OCI-LY1 (cell line): ENCODE measurements around the gene CRYGS.
A peak's percentile ranks its signal among the peaks of the same experiment; 100 is the strongest.

Experiments
- H2AFZ ChIP-seq: fragments of 200-600 bp; sonication (generic), shearing (Covaris generic); 2 replicates; pipeline ENCODE4 v1.6.0; 2014; ENCODE audit warnings: antibody characterized with exemption, mild to moderate bottlenecking, low read length
- H3F3A ChIP-seq: fragments of 200-600 bp; sonication (generic), shearing (Covaris generic); 2 replicates; pipeline ENCODE4 v1.6.0; 2014; ENCODE audit warnings: mild to moderate bottlenecking, antibody characterized with exemption, low read length, moderate library complexity; ENCODE audit not compliant: insufficient read depth
- H3K27ac ChIP-seq: fragments of 200-600 bp; sonication (generic); 2 replicates; pipeline ENCODE4 v1.5.1; 2014; ENCODE audit warnings: low read length, mixed run types, mild to moderate bottlenecking, low read depth; ENCODE audit not compliant: poor library complexity, severe bottlenecking
- H3K27me3 ChIP-seq: fragments of 200-600 bp; sonication (generic); 2 replicates; pipeline ENCODE4 v1.6.0; 2014; ENCODE audit warnings: antibody characterized with exemption, mild to moderate bottlenecking, low read length, moderate library complexity; ENCODE audit not compliant: insufficient read depth
- H3K36me3 ChIP-seq: fragments of 200-600 bp; sonication (generic); 2 replicates; pipeline ENCODE4 v1.6.1; 2014; ENCODE audit warnings: mild to moderate bottlenecking, antibody characterized with exemption, low read length, moderate library complexity, mixed read lengths; ENCODE audit not compliant: insufficient read depth
- H3K4me1 ChIP-seq: fragments of 200-600 bp; sonication (generic); 2 replicates; pipeline ENCODE4 v1.5.1; 2014; ENCODE audit warnings: mild to moderate bottlenecking, low read length, moderate library complexity; ENCODE audit not compliant: insufficient read depth, severe bottlenecking
- H3K4me2 ChIP-seq: fragments of 200-600 bp; sonication (generic), shearing (Covaris generic); 2 replicates; pipeline ENCODE4 v1.6.1; 2014; ENCODE audit warnings: low read length
- H3K4me3 ChIP-seq: fragments of 200-600 bp; sonication (generic); 2 replicates; pipeline ENCODE4 v1.5.1; 2014; ENCODE audit warnings: low read length, low read depth, mild to moderate bottlenecking, mixed read lengths; ENCODE audit not compliant: poor library complexity, severe bottlenecking
- H3K79me2 ChIP-seq: fragments of 200-600 bp; shearing (Covaris generic); 2 replicates; pipeline ENCODE4 v1.6.1; 2016; ENCODE audit warnings: mixed run types, low read length, mixed read lengths; ENCODE audit not compliant: insufficient read depth
- H3K9ac ChIP-seq: fragments of 200-600 bp; sonication (generic), shearing (Covaris generic); 2 replicates; pipeline ENCODE4 v1.6.1; 2014; ENCODE audit warnings: mild to moderate bottlenecking, low read length, mixed read lengths
- H3K9me2 ChIP-seq: fragments of 200-600 bp; sonication (generic), shearing (Covaris generic); 2 replicates; pipeline ENCODE4 v1.6.1; 2014; ENCODE audit warnings: low read depth, mild to moderate bottlenecking, low read length, mixed read lengths
- H3K9me3 ChIP-seq: fragments of 200-600 bp; shearing (Covaris generic); 2 replicates; pipeline ENCODE4 v1.6.1; 2014; ENCODE audit warnings: low read length, mixed read lengths
- H4K20me1 ChIP-seq: fragments of 200-600 bp; sonication (generic), shearing (Covaris generic); 2 replicates; pipeline ENCODE4 v1.6.0; 2016; ENCODE audit warnings: mild to moderate bottlenecking, low read length; ENCODE audit not compliant: insufficient read depth
- CTCF ChIP-seq: fragments of 200-600 bp; sonication (generic), shearing (Covaris generic); IDR thresholded peaks from 2 replicates; pipeline ENCODE4 v1.5.1; 2017; ENCODE audit warnings: mild to moderate bottlenecking, antibody characterized with exemption, low read length, moderate library complexity, mixed read lengths
- EZH2 ChIP-seq: fragments of 200-600 bp; sonication (generic), shearing (Covaris generic); IDR thresholded peaks from 2 replicates; pipeline ENCODE4 v1.8.0; 2017; ENCODE audit warnings: borderline replicate concordance, mixed run types, mild to moderate bottlenecking, antibody characterized with exemption, low read length, moderate library complexity, mixed read lengths

CRYGS gene

GRCh38 chr3:186529201-186529999, 14.8 kb downstream of the CRYGS start:
- Histone ChIP-seq H2AFZ (no peak overlapping the region), H3K4me3 (no peak overlapping the region), H3K27me3 (no peaks in the 10 kb centered on the region)

GRCh38 chr3:186526256-186526606, 17.9 kb downstream of the CRYGS start:
- H3K9ac ChIP-seq, result peak overlapping the region; percentile 64
- peak overlapping the region; percentile 96 for H3K27ac ChIP-seq
- H3K9me2 ChIP-seq, result no peaks in the 10 kb centered on the region
- TF ChIP-seq CTCF, result no peak
- no peak for TF ChIP-seq EZH2
- H3K4me3 ChIP-seq, result peak overlapping the region; percentile 29
- H3K36me3 ChIP-seq, result no peaks in the 10 kb centered on the region
- H3F3A ChIP-seq, result 0 out of 2 replicates have a peak, but pooled peaks cover 9% of the 10 kb centered on the region
- H3K4me2 ChIP-seq, result peak overlapping the region; percentile 63
- no peak overlapping the region for H2AFZ ChIP-seq
- peaks cover 68% of the 10 kb centered on the region for H3K4me1 ChIP-seq
- H3K9me3 ChIP-seq, result no peaks in the 10 kb centered on the region
- no peaks in the 10 kb centered on the region for H3K27me3 ChIP-seq
- H3K79me2 ChIP-seq, result no peaks in the 10 kb centered on the region
- no peaks in the 10 kb centered on the region for H4K20me1 ChIP-seq

More at GRCh38 chr3:186529201-186529999, 14.8 kb downstream of the CRYGS start:
- no peaks in the 10 kb centered on the region for H3K9me3 ChIP-seq
- H3K9ac ChIP-seq, result no peak overlapping the region
- H3K4me2 ChIP-seq, result no peak overlapping the region
- H3K36me3 ChIP-seq, result no peaks in the 10 kb centered on the region
- TF ChIP-seq CTCF (peak; percentile 51; the same call in 1 of the 2 replicates), EZH2 (no peak)
- peaks cover 21% of the 10 kb centered on the region; the same call in 1 of the 2 replicates for H3F3A ChIP-seq
- H3K9me2 ChIP-seq, result no peaks in the 10 kb centered on the region
- H3K79me2 ChIP-seq, result no peaks in the 10 kb centered on the region
- H3K4me1 ChIP-seq, result peaks cover 85% of the 10 kb centered on the region
- no peaks in the 10 kb centered on the region for H4K20me1 ChIP-seq
- peak overlapping the region; percentile 65 for H3K27ac ChIP-seq

GRCh38 chr3:186525369-186526255, 18.6 kb downstream of the CRYGS start:
- no peaks in the 10 kb centered on the region for H3K27me3 ChIP-seq
- H3K9ac ChIP-seq, result peak overlapping the region; percentile 64
- peak overlapping the region; percentile 29 for H3K4me3 ChIP-seq
- no peak overlapping the region for H2AFZ ChIP-seq
- peaks cover 69% of the 10 kb centered on the region for H3K4me1 ChIP-seq
- H3K36me3 ChIP-seq, result no peaks in the 10 kb centered on the region
- peak overlapping the region; percentile 96 for H3K27ac ChIP-seq
- H3K79me2 ChIP-seq, result no peaks in the 10 kb centered on the region
- H4K20me1 ChIP-seq, result no peaks in the 10 kb centered on the region
- 0 out of 2 replicates have a peak, but pooled peaks cover 9% of the 10 kb centered on the region for H3F3A ChIP-seq
- H3K9me3 ChIP-seq, result no peaks in the 10 kb centered on the region
- no peak for TF ChIP-seq EZH2
- TF ChIP-seq CTCF, result no peak
- no peaks in the 10 kb centered on the region for H3K9me2 ChIP-seq
- H3K4me2 ChIP-seq, result peak overlapping the region; percentile 63
